HEK293T (cell line): ENCODE results near the gene ANTXRL.

ENCODE experiments used
- FOXA1 ChIP-seq: fragments of 450-650 bp; IDR thresholded peaks from 2 replicates; pipeline ENCODE4 v1.6.1; 2016; ENCODE audit warnings: mild to moderate bottlenecking
- FOXM1 ChIP-seq: fragments of 450-650 bp; IDR thresholded peaks from 2 replicates; pipeline ENCODE4 v1.6.1; 2017; ENCODE audit warnings: mild to moderate bottlenecking, borderline replicate concordance
- HDGF ChIP-seq: fragments of 450-650 bp; IDR thresholded peaks from 2 replicates; pipeline ENCODE4 v1.6.1; 2017; ENCODE audit warnings: antibody characterized with exemption, borderline replicate concordance
- LEF1 ChIP-seq: fragments of 450-650 bp; IDR thresholded peaks from 2 replicates; pipeline ENCODE4 v1.6.1; 2017; ENCODE audit warnings: mild to moderate bottlenecking, borderline replicate concordance
- SP1 ChIP-seq: fragments of 450-650 bp; IDR thresholded peaks from 2 replicates; pipeline ENCODE4 v1.6.1; 2017

DNA sequence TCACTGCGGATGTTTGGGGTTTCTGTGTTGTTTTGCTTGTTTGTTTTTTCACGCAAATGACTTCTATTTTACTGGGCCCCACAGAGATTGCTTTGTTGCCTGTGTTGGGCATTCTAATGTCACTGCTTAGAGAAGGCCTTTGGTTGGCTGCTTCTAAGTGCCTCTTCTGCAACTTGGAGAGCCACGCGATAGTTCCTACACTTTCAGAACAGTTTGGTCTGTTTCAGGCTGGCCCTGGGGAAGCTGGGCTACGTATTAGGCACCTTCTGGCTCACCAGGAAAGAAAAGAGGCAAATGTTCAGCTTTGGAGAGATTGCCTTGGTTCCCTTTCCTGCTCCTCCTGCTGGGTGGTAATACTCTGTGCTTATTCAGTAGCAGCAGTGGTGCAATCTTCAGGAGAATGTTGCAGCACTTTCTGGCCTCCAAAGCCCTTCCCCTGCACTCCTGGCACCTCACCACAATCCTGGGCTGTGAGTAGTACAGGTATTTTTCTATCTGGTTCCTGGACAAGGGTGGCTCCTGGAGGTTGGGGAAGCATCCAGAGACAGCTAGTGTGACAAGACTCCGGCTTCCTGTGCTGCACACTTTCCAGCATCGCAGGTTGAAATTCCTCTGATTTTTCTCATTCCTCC lies 1.2 kb downstream of the ANTXRL start:
- TF ChIP-seq FOXM1 (no peak), FOXA1 (no peak), LEF1 (no peak), SP1 (no peak), HDGF (no peak)
